Dedifferentiated amniotic fluid mesenchymal stem cell (primary cell): ENCODE results near the gene MAN1C1.

Source experiments
- DNase-seq: peaks from one replicate; pipeline ENCODE4 v3.0.0-alpha.2; 2016; ENCODE audit errors: extremely low spot score

MAN1C1 gene

GRCh38 chr1:25817840-25818501 is 201.4 kb downstream of the MAN1C1 start:
- no peak for DNase-seq

DNA sequence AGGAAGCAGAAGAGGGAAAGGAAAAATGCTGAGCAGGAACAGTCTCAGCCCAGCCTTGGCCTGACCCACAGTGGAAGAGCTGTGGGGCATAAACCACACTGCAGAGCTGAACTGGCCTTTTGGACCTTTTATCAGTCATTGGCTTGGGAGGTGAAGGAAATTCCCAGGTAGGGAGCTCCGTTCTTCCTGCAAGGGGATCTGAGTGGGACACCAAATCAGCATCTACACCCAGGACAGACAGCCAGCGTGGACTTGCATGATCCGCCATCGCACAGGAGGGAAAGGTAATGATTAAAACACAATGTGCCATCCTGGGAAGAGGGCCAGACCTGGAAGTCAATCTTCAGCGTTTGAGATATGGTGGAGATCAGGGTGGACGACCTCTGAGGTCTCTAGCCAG is 202.0 kb downstream of the MAN1C1 start:
- DNase-seq, result no peak

GRCh38 chr1:25819491-25820246 is 203.1 kb downstream of the MAN1C1 start, which contains the start of gene MTFR1L:
TSS of gene MTFR1L (plus strand) at chr1:25819954. CDS start at chr1:25823105, 3,151 bp downstream.
- peak; percentile 59 for DNase-seq

DNA sequence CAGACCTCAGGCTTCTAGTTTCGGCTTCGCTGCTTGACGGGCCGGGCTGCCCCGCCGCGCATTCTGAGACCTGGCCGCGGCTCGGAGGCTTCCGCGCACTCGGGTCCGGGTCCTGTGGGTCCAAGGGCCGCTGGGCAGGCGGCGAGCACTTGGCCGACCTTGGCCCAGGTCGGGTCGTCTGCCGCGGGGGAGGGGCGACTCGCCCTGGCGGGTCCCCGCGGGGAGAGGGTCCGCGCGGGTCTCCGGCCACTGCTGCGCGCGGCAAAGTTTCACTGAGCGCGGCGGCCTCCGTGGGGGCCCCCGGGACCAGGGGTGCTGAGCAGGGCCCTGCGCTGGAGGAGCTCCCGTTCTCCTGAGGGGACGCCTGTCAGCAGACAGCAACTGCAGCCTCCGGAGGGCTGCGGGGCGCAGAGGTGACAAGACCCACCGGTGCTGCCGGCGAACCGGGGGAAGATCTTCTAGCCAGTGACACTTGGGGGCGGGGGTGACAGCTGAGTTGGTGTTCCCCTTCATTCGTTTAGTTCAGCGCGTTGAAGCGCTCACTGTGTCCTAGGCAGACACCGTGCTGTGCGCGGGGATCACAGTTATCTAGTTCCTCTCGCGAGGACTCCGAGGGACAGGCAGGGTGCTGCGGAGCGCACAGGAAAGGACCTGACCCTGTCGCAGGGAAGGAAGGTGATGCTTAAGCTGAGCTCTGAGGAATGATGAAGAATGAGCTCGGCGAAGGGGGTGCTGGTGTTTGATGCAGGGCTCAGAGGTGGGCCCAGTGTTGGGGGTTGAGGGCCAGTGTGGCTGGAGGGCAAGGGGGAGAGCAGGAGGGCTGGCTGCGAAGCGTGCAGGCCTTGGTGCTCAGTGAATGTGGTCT is 203.9 kb downstream of the MAN1C1 start:
- peak; percentile 34 for DNase-seq

- DNase-seq, result no peak
These were observed 204.5 kb downstream of the MAN1C1 start for GRCh38 chr1:25821112-25821476.

- no peak for DNase-seq
These were observed 205.1 kb downstream of the MAN1C1 start for GRCh38 chr1:25821630-25822091.

GRCh38 chr1:25825605-25826004 is 209.0 kb downstream of the MAN1C1 start:
- no peak for DNase-seq

DNA sequence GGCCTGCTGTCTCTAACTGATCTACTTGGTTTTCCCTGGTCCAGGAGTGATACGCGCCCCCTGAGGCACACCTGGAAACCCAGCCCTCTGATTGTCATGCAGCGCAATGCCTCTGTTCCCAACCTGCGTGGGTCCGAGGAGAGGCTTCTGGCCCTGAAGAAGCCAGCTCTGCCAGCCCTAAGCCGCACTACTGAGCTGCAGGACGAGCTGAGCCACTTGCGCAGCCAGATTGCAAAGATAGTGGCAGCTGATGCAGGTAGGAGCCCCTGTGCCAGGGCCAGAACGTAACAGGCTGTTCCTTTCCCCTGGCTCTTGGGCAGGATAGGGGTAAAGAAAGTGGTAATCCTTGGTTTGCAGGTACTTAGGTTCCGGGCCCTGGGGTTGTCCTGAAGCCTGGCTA is 210.0 kb downstream of the MAN1C1 start:
- DNase-seq, result no peak

- DNase-seq, result no peak
These were observed 211.9 kb downstream of the MAN1C1 start for GRCh38 chr1:25828491-25828890.

DNA sequence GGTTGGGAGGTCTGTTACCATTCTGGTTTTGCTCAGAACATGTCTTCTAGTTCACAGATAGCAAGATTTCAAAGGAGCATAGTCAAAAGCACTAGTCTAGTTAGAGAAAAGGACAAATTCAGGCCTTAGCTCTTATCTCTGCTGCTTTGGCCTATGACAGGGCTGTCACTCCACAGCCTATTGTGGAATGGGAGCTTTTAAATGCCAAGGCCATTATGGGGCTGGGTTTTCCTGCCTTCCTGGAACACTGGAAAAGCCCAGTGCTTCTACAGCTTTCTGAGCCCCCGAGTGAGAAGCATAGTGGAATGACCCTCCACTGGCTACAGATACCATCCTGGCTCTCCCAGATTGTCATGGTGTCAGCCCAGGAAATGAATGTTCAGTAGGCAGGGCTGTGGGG is 212.5 kb downstream of the MAN1C1 start:
- no peak for DNase-seq

GRCh38 chr1:25831569-25832196 is 215.1 kb downstream of the MAN1C1 start:
- no peak for DNase-seq

DNA sequence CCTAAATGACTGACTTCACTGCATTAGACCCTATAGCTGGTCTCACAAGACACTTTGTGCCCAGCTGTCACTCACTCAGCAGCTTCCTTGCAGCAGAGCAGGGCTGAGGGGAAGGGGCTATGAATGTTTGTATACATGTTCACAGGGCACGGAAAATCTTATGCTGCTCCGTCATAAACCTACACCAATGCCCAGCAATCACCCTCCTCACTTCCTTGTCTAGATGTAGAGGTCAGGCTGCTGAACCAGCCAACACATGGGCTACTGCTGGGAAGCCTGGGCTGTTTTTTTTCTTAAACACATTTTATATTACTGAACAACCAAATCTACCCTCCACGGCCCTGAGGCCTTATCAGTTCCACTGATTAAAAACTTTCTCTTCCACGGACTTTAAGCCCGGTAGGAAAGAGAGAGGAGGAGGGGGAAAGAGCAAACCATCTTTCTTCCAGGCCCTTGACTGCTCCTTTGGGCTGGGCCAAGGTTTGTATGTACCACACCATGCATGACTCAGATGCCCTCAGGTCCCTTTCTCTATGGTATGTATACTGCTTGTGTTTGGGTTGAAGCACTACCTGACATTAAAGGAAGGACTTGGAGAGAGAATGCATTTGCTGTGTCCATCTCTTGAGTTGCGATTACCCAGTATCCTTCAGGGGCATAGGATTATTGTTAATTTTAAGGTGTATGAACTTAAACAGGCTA is 215.9 kb downstream of the MAN1C1 start:
- no peak for DNase-seq

DNA sequence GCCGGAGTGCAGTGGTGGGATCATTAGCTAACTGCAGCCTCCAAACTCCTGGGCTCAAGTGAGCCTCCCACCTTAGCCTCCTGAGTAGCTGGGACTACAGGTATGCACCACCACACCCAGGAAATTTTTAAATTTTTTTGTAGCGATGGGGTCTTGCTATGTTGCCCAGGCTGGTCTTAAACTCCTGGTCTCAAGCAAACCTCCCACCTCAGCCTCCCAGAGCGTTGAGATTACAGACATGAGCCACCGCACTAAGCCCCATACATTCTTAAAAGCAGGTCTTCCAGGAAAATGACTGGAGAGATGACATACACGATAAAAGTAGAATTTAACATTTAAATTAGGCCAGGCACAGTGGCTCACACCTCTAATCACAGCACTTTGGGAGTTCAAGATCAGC is 216.6 kb downstream of the MAN1C1 start:
- no peak for DNase-seq
